PC-3 (cell line): ENCODE data around the gene LGMN. TPM values are rescaled to one million over a fixed set of nuclear protein-coding genes. Genes with fewer than 3 reads are reported as not detected.
"Not testable (repeated sequence)": the region's sequence is repeated elsewhere in the genome, so short reads cannot be mapped to it uniquely, and the experiment has no call there.

ENCODE experiments used
- ATAC-seq: fragments of 200-7000 bp; cut with Tn5 transposase; 2 replicates; pipeline ENCODE4 v1.9.1; 2020; ENCODE audit warnings: mild to moderate bottlenecking, moderate library complexity
- BruUV-seq: library from RNA; stranded (reverse); fragments of 400-500 nt; replicated peaks from 2 replicates; lab custom pipeline; 2021; lab: Mats Ljungman, UMichigan
- CTCF ChIA-PET: fragments of 300-600 bp; sonication (Branson Sonifier 250); formaldehyde crosslinking; loops from one replicate; lab custom pipeline; 2022; ENCODE audit warnings: antibody characterized with exemption; lab: Charles Lee
- POLR2A ChIA-PET: fragments of 300-600 bp; sonication (Branson Sonifier 250); formaldehyde crosslinking; loops from one replicate; lab custom pipeline; 2022; ENCODE audit warnings: antibody characterized with exemption; ENCODE audit not compliant: unreplicated experiment; lab: Charles Lee
- DNase-seq: peaks from one replicate; pipeline ENCODE4 v3.0.0-alpha.2; 2015
- H2AFZ ChIP-seq: fragments of 300-600 bp; sonication (generic); 2 replicates; pipeline ENCODE4 v1.6.0; 2016; ENCODE audit warnings: antibody characterized with exemption, low read length
- H3F3A ChIP-seq: fragments of 300-600 bp; sonication (generic); one replicate; pipeline ENCODE4 v1.6.0; 2017; ENCODE audit warnings: antibody characterized with exemption, low read length, control low read depth, mild to moderate bottlenecking; ENCODE audit not compliant: unreplicated experiment
- H3K27ac ChIP-seq: fragments of 300-600 bp; sonication (generic); 2 replicates; pipeline ENCODE4 v1.5.1; 2016; ENCODE audit warnings: mild to moderate bottlenecking, low read length
- H3K27me3 ChIP-seq: fragments of 300-600 bp; sonication (generic); 2 replicates; pipeline ENCODE4 v1.6.1; 2016; ENCODE audit warnings: low read length, mixed read lengths
- H3K36me3 ChIP-seq: fragments of 300-600 bp; sonication (generic); 2 replicates; pipeline ENCODE4 v1.6.1; 2016; ENCODE audit warnings: low read depth, mixed run types, low read length, mixed read lengths
- H3K4me1 ChIP-seq: fragments of 300-600 bp; sonication (generic); 2 replicates; pipeline ENCODE4 v1.5.1; 2016; ENCODE audit warnings: low read length; ENCODE audit not compliant: insufficient read depth
- H3K4me2 ChIP-seq: fragments of 300-600 bp; sonication (generic); 2 replicates; pipeline ENCODE4 v1.6.0; 2016; ENCODE audit warnings: low read length
- H3K4me3 ChIP-seq: fragments of 300-600 bp; sonication (generic); 2 replicates; pipeline ENCODE4 v1.5.1; 2016; ENCODE audit warnings: mild to moderate bottlenecking, low read length, mixed read lengths
- H3K79me2 ChIP-seq: fragments of 300-600 bp; sonication (generic); 2 replicates; pipeline ENCODE4 v1.6.1; 2017; ENCODE audit warnings: low read length, mixed read lengths
- H3K9ac ChIP-seq: fragments of 300-600 bp; sonication (generic); 2 replicates; pipeline ENCODE4 v1.6.0; 2016; ENCODE audit warnings: mild to moderate bottlenecking, low read length
- H3K9me2 ChIP-seq: fragments of 300-600 bp; sonication (generic); replicated peaks from 2 replicates; pipeline ENCODE4 v1.6.1; 2016; ENCODE audit warnings: mixed run types, low read length, mixed read lengths
- H3K9me3 ChIP-seq: fragments of 300-600 bp; sonication (generic); 2 replicates; pipeline ENCODE4 v1.6.1; 2016; ENCODE audit warnings: low read length, mixed read lengths
- H4K20me1 ChIP-seq: fragments of 300-600 bp; sonication (generic); 2 replicates; pipeline ENCODE4 v1.6.1; 2016; ENCODE audit warnings: low read length, mixed read lengths
- EZH2 ChIP-seq: fragments of 300-600 bp; sonication (generic); IDR thresholded peaks from one replicate; pipeline ENCODE4 v1.6.1; 2017; ENCODE audit warnings: antibody characterized with exemption, mild to moderate bottlenecking, low read length; ENCODE audit not compliant: unreplicated experiment
- EZH2phosphoT487 ChIP-seq: fragments of 300-600 bp; sonication (generic); IDR thresholded peaks from 2 replicates; pipeline ENCODE4 v1.6.1; 2018; ENCODE audit warnings: mild to moderate bottlenecking, antibody characterized with exemption, low read length, borderline replicate concordance
- intact Hi-C: fragments of 100-400 bp; cut with micrococcal nuclease; formaldehyde crosslinking; loops from 2 replicates; pipeline ENCODE4 v1.9.0; 2023
- total RNA-seq: library from RNA; depleted of rRNA; stranded (reverse); fragments of >200 nt; gene quantifications from 2 replicates; pipeline ENCODE4 v1.2.3, GENCODE V29; 2014
- TF ChIP-seq, protein P1 (sequence below): fragments of 300-600 bp; sonication (generic); conservative IDR thresholded peaks from 2 replicates; pipeline ENCODE4 v1.5.1; 2017; ENCODE audit warnings: antibody characterized with exemption, low read depth, mild to moderate bottlenecking, low read length

Gene LGMN
- total RNA-seq, 1 experiment from 2014 or later: 46.8 TPM

GRCh38 chr14:92763666-92764631 lies 15.5 kb upstream of the LGMN start:
- BruUV-seq, H3K79me2 ChIP-seq, H3F3A ChIP-seq, H2AFZ ChIP-seq, H3K4me3 ChIP-seq, intact Hi-C loops, H3K9me2 ChIP-seq, H3K4me1 ChIP-seq, H4K20me1 ChIP-seq, H3K4me2 ChIP-seq, H3K27ac ChIP-seq, H3K9me3 ChIP-seq, CTCF ChIA-PET, H3K27me3 ChIP-seq, H3K36me3 ChIP-seq, H3K9ac ChIP-seq, ATAC-seq, DNase-seq: not testable (repeated sequence)
- POLR2A ChIA-PET: interaction anchor here (0.5 kb wide), 1 partner anchor 12 kb away, joined by 4 read pairs; no protein-coding TSS in a partner anchor

DNA sequence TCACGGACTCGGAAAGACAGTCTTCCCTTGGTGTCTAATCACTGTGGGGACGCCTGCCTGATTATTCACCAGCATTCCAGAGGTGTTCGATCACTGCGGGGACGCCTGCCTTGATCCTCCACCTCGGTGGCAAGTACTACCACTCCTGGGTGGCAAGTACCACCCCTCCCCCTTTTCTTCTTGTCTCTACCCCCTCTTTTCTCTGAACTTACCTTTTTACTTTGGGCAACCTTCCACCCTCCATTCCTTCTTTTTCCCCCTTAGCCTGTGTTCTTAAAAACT lies 12.0 kb upstream of the LGMN start:
- no TSS peak for BruUV-seq
- POLR2A ChIA-PET: no interaction called here
- no peaks in the 10 kb centered on the region for H3K79me2 ChIP-seq
- no peaks in the 10 kb centered on the region for H3K9me3 ChIP-seq
- ATAC-seq: no peak
- H3K4me3 ChIP-seq: no peak overlapping the region
- no peaks in the 10 kb centered on the region for H3K4me1 ChIP-seq
- H3K9ac ChIP-seq: no peak overlapping the region
- CTCF ChIA-PET: no interaction called here
- no peak overlapping the region for H3K27ac ChIP-seq
- no peaks in the 10 kb centered on the region for H3K9me2 ChIP-seq
- no peaks in the 10 kb centered on the region for H4K20me1 ChIP-seq
- no peaks in the 10 kb centered on the region for H3F3A ChIP-seq
- H3K4me2 ChIP-seq: no peak overlapping the region
- TF ChIP-seq EZH2 (no peak), EZH2phosphoT487 (no peak)
- TF ChIP-seq, protein P1, sequence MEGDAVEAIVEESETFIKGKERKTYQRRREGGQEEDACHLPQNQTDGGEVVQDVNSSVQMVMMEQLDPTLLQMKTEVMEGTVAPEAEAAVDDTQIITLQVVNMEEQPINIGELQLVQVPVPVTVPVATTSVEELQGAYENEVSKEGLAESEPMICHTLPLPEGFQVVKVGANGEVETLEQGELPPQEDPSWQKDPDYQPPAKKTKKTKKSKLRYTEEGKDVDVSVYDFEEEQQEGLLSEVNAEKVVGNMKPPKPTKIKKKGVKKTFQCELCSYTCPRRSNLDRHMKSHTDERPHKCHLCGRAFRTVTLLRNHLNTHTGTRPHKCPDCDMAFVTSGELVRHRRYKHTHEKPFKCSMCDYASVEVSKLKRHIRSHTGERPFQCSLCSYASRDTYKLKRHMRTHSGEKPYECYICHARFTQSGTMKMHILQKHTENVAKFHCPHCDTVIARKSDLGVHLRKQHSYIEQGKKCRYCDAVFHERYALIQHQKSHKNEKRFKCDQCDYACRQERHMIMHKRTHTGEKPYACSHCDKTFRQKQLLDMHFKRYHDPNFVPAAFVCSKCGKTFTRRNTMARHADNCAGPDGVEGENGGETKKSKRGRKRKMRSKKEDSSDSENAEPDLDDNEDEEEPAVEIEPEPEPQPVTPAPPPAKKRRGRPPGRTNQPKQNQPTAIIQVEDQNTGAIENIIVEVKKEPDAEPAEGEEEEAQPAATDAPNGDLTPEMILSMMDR: no peak
- H3K36me3 ChIP-seq: no peaks in the 10 kb centered on the region
- DNase-seq: no peak
- no peak overlapping the region for H2AFZ ChIP-seq
- H3K27me3 ChIP-seq: no peaks in the 10 kb centered on the region
- intact Hi-C loops: no loop called here

GRCh38 chr14:92759679-92760523 lies 11.5 kb upstream of the LGMN start:
- Histone ChIP-seq H3K27ac (no peak overlapping the region), H3K4me2 (no peak overlapping the region), H3K9ac (no peak overlapping the region), H3K36me3 (no peaks in the 10 kb centered on the region), H3F3A (no peaks in the 10 kb centered on the region), H3K27me3 (no peaks in the 10 kb centered on the region), H3K79me2 (no peaks in the 10 kb centered on the region), H2AFZ (no peak overlapping the region), H3K4me3 (no peak overlapping the region), H3K9me3 (no peaks in the 10 kb centered on the region), H4K20me1 (no peaks in the 10 kb centered on the region), H3K4me1 (no peaks in the 10 kb centered on the region), H3K9me2 (no peaks in the 10 kb centered on the region)
- ChIA-PET POLR2A (no interaction called here), CTCF (no interaction called here)
- DNase-seq (no peak), ATAC-seq (no peak)
- intact Hi-C loops: no loop called here
- BruUV-seq: no TSS peak
- TF ChIP-seq EZH2phosphoT487 (no peak), EZH2 (no peak)
- TF ChIP-seq, protein P1: no peak
